Fibroblast of skin of back (primary cell): ENCODE results near the gene TMPRSS5.
A peak's percentile ranks its signal among the peaks of the same experiment; 100 is the strongest.

ENCODE experiments used
- DNase-seq: peaks from one replicate; pipeline ENCODE4 v3.0.0-alpha.2; 2013

TMPRSS5 gene

GRCh38 chr11:113667801-113668200, 38.3 kb downstream of the TMPRSS5 start:
- DNase-seq, result no peak

- DNase-seq, result no peak
These were observed 39.5 kb downstream of the TMPRSS5 start for GRCh38 chr11:113666584-113666983.

DNA sequence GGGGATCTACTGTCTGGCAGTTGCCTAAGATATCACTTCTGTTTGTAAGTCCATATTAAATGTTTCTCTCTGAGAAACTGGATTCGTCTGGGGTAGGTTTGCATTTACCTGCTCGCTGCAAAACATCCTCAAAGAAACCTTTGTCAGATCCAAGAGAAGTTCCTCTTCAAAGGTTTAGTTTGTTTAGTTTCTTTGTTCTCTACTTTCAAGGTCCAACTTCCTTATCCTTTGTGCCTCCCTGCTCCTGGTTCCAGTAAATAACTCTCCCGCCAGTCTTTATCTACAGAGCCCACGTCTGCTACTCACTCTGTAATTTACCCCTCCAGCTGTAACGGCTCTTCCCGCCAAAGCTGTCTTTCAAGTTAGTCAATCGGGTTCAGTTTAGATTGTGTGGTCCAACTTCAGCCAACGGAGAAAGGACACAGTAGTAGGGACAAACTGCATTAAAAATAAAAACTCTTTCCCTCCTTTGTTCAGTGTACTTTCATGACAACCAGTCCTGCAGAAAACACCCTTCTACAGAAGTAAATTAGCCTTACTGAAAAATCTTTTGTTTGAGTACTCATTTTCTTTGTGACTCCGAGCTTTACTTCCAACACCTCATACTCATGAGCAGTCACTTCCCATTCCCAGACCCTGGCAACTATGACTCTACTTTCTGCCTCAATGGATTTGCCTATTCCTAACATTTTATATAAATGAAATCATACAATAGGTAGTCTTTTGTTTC, 41.0 kb downstream of the TMPRSS5 start:
- no peak for DNase-seq

DNA sequence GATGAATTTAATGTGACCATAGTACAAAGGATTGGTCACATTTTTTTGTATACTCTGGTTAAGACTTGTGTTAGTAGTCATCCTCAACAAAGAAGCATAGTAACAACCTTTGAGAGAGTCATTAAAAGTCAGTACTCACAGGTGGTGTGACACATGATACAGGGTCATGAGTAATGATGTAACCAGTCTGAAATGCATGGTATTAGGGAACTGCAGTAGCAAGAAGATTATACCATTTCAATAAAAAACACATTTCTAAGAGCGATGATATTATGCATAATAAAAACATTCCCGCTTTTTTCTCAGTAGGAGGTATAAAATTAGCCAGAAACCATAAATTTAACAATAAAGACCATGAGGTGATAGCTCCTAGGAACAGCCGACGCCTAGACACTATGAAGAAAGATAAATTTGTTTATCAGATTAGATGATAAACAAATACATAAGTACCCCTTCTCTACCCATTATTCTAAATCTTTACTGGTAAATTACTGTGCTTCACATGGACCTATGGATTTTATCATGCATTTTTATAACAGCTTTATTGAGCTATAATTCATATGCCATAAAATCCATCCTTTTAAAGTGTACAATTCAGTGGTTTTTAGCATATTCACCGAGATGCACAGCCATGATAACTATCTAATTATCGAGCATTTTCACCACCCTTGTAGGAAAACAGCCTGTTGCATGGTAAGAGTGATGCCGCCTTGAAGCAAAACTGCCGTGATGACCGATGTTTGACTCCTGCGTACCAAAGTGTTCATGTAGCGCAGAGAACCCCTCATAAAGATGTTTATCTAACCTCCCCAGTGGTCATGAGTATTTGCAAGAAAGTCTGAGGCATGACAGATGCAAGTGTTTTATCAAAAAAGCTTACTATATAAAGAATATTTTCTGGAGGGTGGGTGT, 41.8 kb downstream of the TMPRSS5 start:
- peak; percentile 62 for DNase-seq

DNA sequence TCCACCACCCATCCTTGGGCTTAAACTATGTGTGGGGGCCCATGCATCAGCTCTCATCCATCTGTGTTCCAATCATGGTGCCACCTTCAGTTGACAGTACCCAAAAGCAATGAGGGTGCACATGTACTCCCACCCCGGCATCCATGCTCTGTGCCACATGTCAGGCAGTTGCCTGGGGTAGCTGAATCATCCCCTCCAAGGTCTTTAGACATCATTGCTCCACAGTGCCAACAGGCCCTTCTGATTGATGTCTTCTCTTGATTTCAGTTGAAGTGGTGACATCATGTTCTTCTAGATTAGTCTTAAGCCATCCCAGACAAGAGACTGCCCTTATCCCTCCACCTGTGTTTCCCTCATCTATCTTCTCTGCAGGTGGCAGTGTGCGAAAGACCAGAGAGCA, 42.5 kb downstream of the TMPRSS5 start:
- no peak for DNase-seq

GRCh38 chr11:113655771-113656170, 50.3 kb downstream of the TMPRSS5 start:
- DNase-seq, result no peak

- no peak for DNase-seq
These were observed 55.1 kb downstream of the TMPRSS5 start for GRCh38 chr11:113651023-113651422.

DNA sequence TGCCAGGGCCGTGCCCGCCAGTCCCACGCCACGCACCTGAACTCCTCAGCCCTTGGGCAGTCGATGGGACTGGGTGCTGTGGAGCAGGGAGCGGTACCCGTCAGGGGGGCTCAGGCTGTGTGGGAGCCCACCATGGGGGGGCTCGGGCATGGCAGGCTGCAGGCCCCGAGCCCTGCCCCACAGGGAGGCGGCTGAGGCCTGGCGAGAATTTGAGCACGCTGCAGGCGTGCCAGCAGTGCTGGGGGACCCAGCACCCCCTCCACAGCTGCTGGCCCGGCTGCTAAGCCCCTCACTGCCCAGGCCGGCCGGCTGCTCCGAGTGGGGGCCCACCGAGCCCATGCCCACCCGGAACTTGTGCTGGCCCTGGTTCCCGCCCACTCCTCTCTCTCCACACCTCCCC, 56.8 kb downstream of the TMPRSS5 start:
- no peak for DNase-seq

DNA sequence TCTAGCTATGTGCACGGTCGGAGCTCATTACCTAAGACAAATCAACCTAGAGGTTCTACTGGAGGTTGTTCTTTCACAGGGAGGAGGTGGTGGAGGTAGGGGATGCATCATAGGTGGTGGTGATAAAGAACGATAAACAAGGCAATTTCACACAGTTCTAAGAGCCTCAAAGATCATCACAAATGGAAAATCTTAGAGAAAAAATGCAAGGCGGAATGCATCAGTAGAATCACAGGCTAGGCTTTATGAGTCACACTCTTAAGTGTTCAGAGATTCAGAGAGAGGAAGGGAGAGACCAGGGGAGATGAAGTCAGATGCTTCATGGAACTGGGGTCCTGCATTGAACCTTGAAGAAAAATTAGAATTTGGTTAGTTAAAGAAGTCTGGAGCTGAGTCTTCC, 58.3 kb downstream of the TMPRSS5 start:
- DNase-seq, result peak; percentile 15

DNA sequence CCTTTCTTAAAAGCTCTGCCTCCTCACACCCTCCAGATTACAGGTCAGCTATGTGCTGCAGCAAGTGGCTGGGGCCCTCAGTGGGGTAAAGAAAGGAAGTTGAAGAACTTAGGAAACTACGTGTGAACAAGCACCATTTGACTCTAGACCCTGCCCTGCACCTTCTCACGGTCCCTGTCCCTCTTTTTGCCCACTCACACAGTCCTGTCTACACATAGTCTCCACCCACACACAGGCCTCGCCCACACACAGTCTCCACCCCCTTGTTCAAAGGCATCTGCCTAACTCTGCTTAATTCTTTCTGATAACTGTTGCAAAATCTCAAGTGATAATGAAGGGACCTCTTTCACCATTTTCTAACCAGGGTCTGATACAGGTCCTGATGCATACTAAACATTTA, 59.0 kb downstream of the TMPRSS5 start:
- DNase-seq, result no peak

- DNase-seq, result no peak
These were observed 60.3 kb downstream of the TMPRSS5 start for GRCh38 chr11:113645593-113646349.

GRCh38 chr11:113644605-113645004, 61.5 kb downstream of the TMPRSS5 start:
- no peak for DNase-seq

- no peak for DNase-seq
These were observed 62.4 kb downstream of the TMPRSS5 start for GRCh38 chr11:113643701-113644100.

GRCh38 chr11:113643006-113643585, 63.0 kb downstream of the TMPRSS5 start:
- no peak for DNase-seq

- no peak for DNase-seq
These were observed 64.0 kb downstream of the TMPRSS5 start for GRCh38 chr11:113642090-113642489.

GRCh38 chr11:113638376-113638775, 67.7 kb downstream of the TMPRSS5 start:
- DNase-seq, result no peak

DNA sequence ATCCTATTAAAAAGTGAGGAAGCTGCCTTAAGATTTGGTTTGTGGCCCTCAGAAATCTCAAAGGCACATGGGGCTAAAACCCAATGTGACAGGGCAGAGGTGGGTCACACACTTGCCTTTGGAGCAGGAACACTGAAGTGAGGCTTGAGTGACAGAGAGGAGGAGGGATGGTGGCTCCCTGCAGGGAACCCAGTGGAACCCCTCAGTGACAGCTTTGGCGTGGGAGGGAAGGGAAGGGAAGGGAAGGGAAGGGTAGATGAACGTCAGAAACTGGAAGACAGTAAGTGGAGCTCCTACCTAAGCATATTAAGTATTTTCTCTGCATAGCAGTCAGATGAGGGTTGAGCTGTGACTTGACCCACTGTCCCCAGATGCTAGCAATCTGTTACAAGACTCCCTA, 68.5 kb downstream of the TMPRSS5 start:
- no peak for DNase-seq
